KMS-11 (cell line): ENCODE data around the gene STK32C.

Source experiments
- H2AFZ ChIP-seq: fragments of 200-600 bp; sonication (generic); 2 replicates; pipeline ENCODE4 v1.6.1; 2016; ENCODE audit warnings: antibody characterized with exemption, mixed run types, low read depth
- H3K27ac ChIP-seq: fragments of 200-600 bp; sonication (generic); 2 replicates; pipeline ENCODE4 v1.6.1; 2016; ENCODE audit warnings: mild to moderate bottlenecking, mixed run types
- H3K27me3 ChIP-seq: fragments of 200-600 bp; sonication (generic); 2 replicates; pipeline ENCODE4 v1.6.1; 2017; ENCODE audit warnings: mild to moderate bottlenecking, low read depth, mixed run types, moderate library complexity; ENCODE audit not compliant: insufficient read depth
- H3K36me3 ChIP-seq: fragments of 200-600 bp; sonication (generic); 2 replicates; pipeline ENCODE4 v1.6.1; 2017; ENCODE audit warnings: mild to moderate bottlenecking, mixed run types; ENCODE audit not compliant: insufficient read depth
- H3K4me1 ChIP-seq: fragments of 200-600 bp; sonication (generic); 2 replicates; pipeline ENCODE4 v1.6.1; 2016; ENCODE audit warnings: mild to moderate bottlenecking, low read depth, mixed run types; ENCODE audit not compliant: poor library complexity, severe bottlenecking
- H3K4me2 ChIP-seq: fragments of 200-600 bp; sonication (generic); 2 replicates; pipeline ENCODE4 v1.7.0; 2016; ENCODE audit warnings: mild to moderate bottlenecking, mixed run types
- H3K4me3 ChIP-seq: fragments of 200-600 bp; sonication (generic); IDR thresholded peaks from 2 replicates; pipeline ENCODE4 v1.6.1; 2017; ENCODE audit warnings: low read depth, low read length, mixed read lengths; ENCODE audit not compliant: insufficient read depth
- H3K79me2 ChIP-seq: fragments of 200-600 bp; sonication (generic); 2 replicates; pipeline ENCODE4 v1.6.1; 2016; ENCODE audit warnings: low read depth, mixed run types; ENCODE audit not compliant: insufficient read depth
- H3K9ac ChIP-seq: fragments of 200-600 bp; sonication (generic); 2 replicates; pipeline ENCODE4 v1.6.1; 2016; ENCODE audit warnings: mild to moderate bottlenecking, mixed run types
- H4K20me1 ChIP-seq: fragments of 200-600 bp; sonication (generic); 2 replicates; pipeline ENCODE4 v1.6.1; 2016; ENCODE audit warnings: mild to moderate bottlenecking, mixed run types; ENCODE audit not compliant: insufficient read depth
- TF ChIP-seq, protein P1 (sequence below): fragments of 200-600 bp; sonication (generic); conservative IDR thresholded peaks from 2 replicates; pipeline ENCODE4 v1.6.1; 2017; ENCODE audit warnings: low read depth, mild to moderate bottlenecking, antibody characterized with exemption, low read length, moderate library complexity, mixed read lengths

The STK32C gene

DNA sequence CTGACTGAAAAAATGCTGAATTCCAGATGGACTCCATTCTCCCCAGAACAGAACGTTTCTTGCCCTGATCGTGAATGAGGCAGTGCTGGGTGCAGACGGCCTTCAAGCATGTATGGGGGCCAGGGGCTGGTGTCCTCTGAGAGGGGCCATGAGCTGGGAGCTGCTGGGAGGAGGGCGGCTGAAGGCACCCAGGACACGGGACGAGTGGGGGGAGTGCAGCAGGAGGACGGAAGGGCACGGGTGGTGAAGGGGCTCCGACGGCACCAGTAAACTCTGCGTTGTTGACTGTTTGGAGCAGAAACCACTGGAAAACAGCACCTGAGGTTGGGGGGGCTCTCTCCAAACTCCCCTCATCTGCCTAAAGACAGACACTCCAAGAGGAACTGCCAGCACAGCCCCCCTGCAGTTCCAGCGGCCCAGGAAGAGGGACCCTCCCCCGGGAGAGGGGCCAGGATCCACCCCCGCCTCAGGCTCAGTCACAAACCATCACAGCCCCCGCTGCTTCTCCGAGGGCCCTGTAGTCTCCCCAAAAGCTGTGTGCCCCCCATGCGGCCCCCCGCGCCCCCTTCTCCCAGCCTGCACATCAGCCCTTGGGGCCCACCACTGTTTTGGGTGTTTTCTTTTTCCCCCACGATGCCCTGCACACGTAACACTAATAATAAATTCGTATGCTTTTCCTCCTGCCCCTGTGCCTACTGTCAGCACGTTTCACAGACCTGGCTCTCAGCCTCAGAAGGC lies 65.5 kb downstream of the STK32C start:
- Histone ChIP-seq H3K27me3 (peaks cover 51% of the 10 kb centered on the region), H3K4me3 (no peak overlapping the region), H3K36me3 (no peaks in the 10 kb centered on the region), H3K9ac (no peak overlapping the region), H3K4me1 (no peaks in the 10 kb centered on the region), H4K20me1 (no peaks in the 10 kb centered on the region), H3K79me2 (no peaks in the 10 kb centered on the region), H3K4me2 (no peak overlapping the region), H2AFZ (no peak overlapping the region), H3K27ac (no peak overlapping the region)
- TF ChIP-seq, protein P1, sequence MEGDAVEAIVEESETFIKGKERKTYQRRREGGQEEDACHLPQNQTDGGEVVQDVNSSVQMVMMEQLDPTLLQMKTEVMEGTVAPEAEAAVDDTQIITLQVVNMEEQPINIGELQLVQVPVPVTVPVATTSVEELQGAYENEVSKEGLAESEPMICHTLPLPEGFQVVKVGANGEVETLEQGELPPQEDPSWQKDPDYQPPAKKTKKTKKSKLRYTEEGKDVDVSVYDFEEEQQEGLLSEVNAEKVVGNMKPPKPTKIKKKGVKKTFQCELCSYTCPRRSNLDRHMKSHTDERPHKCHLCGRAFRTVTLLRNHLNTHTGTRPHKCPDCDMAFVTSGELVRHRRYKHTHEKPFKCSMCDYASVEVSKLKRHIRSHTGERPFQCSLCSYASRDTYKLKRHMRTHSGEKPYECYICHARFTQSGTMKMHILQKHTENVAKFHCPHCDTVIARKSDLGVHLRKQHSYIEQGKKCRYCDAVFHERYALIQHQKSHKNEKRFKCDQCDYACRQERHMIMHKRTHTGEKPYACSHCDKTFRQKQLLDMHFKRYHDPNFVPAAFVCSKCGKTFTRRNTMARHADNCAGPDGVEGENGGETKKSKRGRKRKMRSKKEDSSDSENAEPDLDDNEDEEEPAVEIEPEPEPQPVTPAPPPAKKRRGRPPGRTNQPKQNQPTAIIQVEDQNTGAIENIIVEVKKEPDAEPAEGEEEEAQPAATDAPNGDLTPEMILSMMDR, result no peak

DNA sequence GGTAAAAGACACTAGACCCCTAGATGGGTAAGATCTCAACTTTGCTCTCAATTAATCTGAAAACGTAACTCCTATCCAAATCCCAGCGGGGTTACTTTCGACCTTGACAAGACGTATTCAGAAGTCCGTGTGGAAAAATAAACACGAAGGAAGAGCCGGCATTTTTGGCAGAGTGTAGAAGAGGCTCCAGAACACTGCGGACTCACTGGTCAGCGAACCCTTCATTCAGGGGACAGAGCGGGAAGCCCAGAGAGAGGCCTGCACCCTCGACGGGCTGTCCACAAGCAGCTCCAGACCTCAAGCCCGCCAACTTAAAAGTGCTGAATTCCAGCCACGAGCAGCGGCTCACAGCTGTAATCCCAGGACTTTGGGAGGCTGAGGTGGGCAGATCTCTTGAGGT lies 66.3 kb downstream of the STK32C start:
- H3K4me2 ChIP-seq, result no peak overlapping the region
- H3K79me2 ChIP-seq, result no peaks in the 10 kb centered on the region
- no peak overlapping the region for H2AFZ ChIP-seq
- peaks cover 54% of the 10 kb centered on the region for H3K27me3 ChIP-seq
- no peak overlapping the region for H3K4me3 ChIP-seq
- no peaks in the 10 kb centered on the region for H4K20me1 ChIP-seq
- no peaks in the 10 kb centered on the region for H3K36me3 ChIP-seq
- no peak overlapping the region for H3K9ac ChIP-seq
- H3K4me1 ChIP-seq, result no peaks in the 10 kb centered on the region
- TF ChIP-seq, protein P1, result no peak
- H3K27ac ChIP-seq, result no peak overlapping the region

DNA sequence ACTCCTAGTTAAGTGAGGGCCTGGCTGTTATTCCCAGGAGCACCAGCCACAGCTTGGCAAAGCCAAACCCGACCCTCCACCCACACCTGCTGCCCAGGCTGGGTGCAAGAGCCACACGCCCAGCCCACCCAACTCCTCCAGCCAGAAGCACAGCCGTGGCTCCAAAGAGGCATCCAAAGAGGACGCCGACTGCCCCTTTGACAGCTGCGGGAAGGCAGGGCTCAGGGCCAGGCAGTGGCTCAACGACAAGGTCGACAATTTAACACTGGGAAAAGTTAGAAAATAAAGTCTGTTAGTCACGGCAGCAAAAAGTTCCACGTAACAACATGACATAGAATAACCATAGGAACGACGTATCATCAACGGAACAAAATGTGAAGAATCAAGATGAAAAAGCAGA lies 66.7 kb downstream of the STK32C start:
- H3K27me3 ChIP-seq, result peaks cover 54% of the 10 kb centered on the region
- TF ChIP-seq, protein P1, result no peak
- no peak overlapping the region for H3K27ac ChIP-seq
- no peaks in the 10 kb centered on the region for H3K79me2 ChIP-seq
- H3K9ac ChIP-seq, result no peak overlapping the region
- no peaks in the 10 kb centered on the region for H3K4me1 ChIP-seq
- no peak overlapping the region for H3K4me2 ChIP-seq
- H2AFZ ChIP-seq, result no peak overlapping the region
- H4K20me1 ChIP-seq, result no peaks in the 10 kb centered on the region
- no peaks in the 10 kb centered on the region for H3K36me3 ChIP-seq
- no peak overlapping the region for H3K4me3 ChIP-seq

DNA sequence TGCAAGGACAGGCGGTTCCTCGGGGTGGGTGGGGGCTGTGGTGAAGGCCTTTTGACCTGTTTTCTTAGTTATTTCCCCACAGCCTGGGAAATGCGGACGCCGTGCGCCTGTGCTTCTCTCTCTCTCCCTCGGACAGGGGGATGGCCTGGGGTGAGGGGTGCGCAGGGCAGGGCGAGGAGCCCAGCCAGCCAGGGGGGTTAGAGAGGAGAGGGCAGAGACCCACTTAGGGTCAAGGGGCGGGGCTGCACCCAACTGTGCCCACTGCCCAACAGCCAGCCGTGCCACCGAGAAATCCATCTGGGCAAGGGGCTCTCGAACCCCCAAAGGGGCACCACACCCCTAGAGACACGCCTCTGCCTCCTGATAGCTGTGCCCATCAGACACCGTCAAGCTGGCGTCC lies 67.2 kb downstream of the STK32C start:
- Histone ChIP-seq H4K20me1 (no peaks in the 10 kb centered on the region), H3K4me1 (no peaks in the 10 kb centered on the region)

More for the DNA sequence above, 67.2 kb downstream of the STK32C start:
- Histone ChIP-seq H3K79me2 (no peaks in the 10 kb centered on the region), H2AFZ (no peak overlapping the region), H3K4me2 (no peak overlapping the region), H3K4me3 (no peak overlapping the region), H3K27ac (no peak overlapping the region), H3K27me3 (peaks cover 59% of the 10 kb centered on the region), H3K9ac (no peak overlapping the region), H3K36me3 (no peaks in the 10 kb centered on the region)
- TF ChIP-seq, protein P1, result no peak
